Activated CD4-positive, alpha-beta T cell treated with anti-CD3 and anti-CD28 coated beads, Interleukin-2, amount 10 ng/mL, durations not matched to agents 7 days and 5 days (primary cell): ENCODE measurements around the gene SPEF1. TPM values are rescaled to one million over a fixed set of nuclear protein-coding genes. Genes with fewer than 3 reads are reported as not detected.
A peak's percentile ranks its signal among the peaks of the same experiment; 100 is the strongest.
"Not testable (repeated sequence)": the region's sequence is repeated elsewhere in the genome, so short reads cannot be mapped to it uniquely, and the experiment has no call there.

Experiments
- CTCF ChIA-PET: fragments of 350-600 bp; sonication (Branson Sonifier 250); formaldehyde crosslinking; loops from one replicate; lab custom pipeline; 2021; ENCODE audit warnings: antibody characterized with exemption; lab: Charles Lee
- POLR2A ChIA-PET: fragments of 350-600 bp; sonication (Branson Sonifier 250); formaldehyde crosslinking; loops from one replicate; lab custom pipeline; 2021; ENCODE audit warnings: antibody characterized with exemption; lab: Charles Lee
- DNase-seq: peaks from one replicate; pipeline ENCODE4 v3.0.0-alpha.2; 2020
- H3K27ac Mint-ChIP-seq: one replicate; pipeline ENCODE4 v1.8.0; 2021; ENCODE audit warnings: mild to moderate bottlenecking, moderate library complexity, mixed read lengths
- H3K27me3 Mint-ChIP-seq: one replicate; pipeline ENCODE4 v1.8.0; 2021; ENCODE audit warnings: mixed read lengths
- H3K36me3 Mint-ChIP-seq: one replicate; pipeline ENCODE4 v1.8.0; 2021; ENCODE audit warnings: low read depth, mixed read lengths
- H3K4me1 Mint-ChIP-seq: one replicate; pipeline ENCODE4 v1.8.0; 2021; ENCODE audit warnings: mixed read lengths
- H3K4me3 Mint-ChIP-seq: one replicate; pipeline ENCODE4 v1.8.0; 2021; ENCODE audit warnings: mild to moderate bottlenecking, moderate library complexity, mixed read lengths
- H3K9me3 Mint-ChIP-seq: one replicate; pipeline ENCODE4 v1.8.0; 2021; ENCODE audit warnings: mixed read lengths
- total RNA-seq, 2 experiments: library from RNA; stranded (reverse); gene quantifications; one replicate each; pipeline ENCODE4 v1.2.3, GENCODE V29; 2021

Gene SPEF1, protein sequence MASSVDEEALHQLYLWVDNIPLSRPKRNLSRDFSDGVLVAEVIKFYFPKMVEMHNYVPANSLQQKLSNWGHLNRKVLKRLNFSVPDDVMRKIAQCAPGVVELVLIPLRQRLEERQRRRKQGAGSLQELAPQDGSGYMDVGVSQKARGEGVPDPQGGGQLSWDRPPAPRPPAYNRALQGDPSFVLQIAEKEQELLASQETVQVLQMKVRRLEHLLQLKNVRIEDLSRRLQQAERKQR
- under 1 TPM; 0.17 to 0.21 TPM for total RNA-seq

DNA sequence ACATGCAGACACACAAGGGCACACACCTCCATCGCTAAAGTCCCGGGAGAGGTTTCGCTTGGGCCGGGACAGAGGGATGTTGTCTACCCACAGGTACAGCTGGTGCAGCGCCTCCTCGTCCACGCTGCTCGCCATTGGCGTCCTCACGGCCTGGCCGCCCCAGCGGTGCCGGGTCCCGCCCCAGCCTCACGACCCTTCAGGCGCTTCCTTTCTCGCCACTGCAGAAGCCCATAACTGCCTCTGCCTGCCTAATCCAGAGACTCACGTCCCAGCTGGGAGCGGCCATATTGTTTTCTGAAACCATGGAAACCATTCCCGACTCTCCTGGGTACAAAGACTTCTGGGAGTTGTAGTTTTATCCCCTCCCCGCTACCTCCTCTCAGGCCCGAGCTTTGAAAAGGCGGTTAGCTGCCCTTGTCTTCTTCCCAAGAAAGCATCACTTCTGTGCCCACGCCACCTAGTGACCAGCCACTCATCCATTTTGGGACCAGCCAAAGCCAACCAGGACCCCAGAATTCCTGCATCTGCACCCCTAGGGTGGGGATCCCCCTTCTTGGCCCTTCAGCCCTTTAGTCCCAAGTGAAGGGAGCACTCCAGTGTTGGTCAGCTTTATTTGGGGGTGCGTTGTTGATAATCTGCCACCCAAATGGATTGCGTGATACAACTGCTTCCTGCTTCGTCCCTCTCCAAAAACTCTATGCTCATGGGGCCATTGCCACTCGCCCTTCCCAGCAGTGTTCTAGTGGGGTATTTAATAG, at the start of gene SPEF1:
TSS of gene SPEF1 (minus strand) at position 296 of the 758 bp plus-strand sequence. CDS start at position 135, 161 bp downstream.
- POLR2A ChIA-PET: interaction anchor here (0.6 kb wide), 1 partner anchor 1114 kb away, joined by 3 read pairs; no protein-coding TSS in a partner anchor
- peaks cover 27% of the 10 kb centered on the region for H3K27me3 Mint-ChIP-seq
- peaks cover 12% of the 10 kb centered on the region for H3K36me3 Mint-ChIP-seq
- peaks cover 54% of the 10 kb centered on the region for H3K4me1 Mint-ChIP-seq
- no peak within 1 kb of the TSS for H3K27ac Mint-ChIP-seq
- no peaks in the 10 kb centered on the region for H3K9me3 Mint-ChIP-seq
- H3K4me3 Mint-ChIP-seq: peak within 1 kb of the TSS; percentile 49
- peak; percentile 62 for DNase-seq
- CTCF ChIA-PET: interaction anchor here (0.7 to 1.9 kb wide), 6 partner anchors 9 to 197 kb away, joined by 3 to 8 read pairs (median 4); partner anchors contain the start of genes ADISSP and AP5S1

DNA sequence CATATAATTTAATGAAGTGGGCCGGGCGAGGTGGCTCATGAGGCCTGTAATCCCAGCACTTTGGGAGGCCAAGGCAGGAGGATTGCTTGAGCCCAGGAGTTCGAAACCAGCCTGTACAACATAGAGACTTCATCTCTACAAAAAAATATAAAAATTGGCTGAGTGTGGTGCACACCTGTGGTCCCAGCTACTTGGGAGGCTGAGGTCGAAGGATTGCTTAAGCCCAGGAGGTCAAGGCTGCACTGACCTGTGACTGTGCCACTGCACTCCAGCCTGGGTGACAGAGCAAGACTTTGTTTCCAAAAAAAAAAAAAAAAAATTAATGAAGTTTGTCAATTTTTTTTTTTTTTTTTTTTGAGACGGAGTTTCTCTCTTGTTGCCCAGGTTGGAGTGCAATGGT, 48.6 kb upstream of the SPEF1 start:
- POLR2A ChIA-PET, H3K27ac Mint-ChIP-seq, H3K9me3 Mint-ChIP-seq: not testable (repeated sequence)

DNA sequence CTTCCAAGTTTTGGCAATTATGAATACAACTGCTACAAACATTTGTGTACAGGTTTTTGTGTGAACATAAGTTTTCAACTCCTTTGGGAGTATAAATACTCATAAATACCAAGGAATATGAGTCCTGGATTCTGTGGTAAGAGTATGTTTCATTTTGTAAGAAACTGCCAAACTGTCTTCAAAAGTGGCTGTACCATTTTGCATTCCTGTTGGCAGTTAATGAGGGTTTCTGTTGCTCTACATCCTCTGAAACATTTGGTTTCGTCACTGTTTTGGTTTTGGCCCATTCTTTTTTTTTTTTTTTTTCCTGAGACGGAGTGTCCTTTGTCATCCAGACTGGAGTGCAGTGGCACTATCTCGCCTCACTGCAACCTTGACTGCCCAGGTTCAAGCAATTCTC, 47.5 kb upstream of the SPEF1 start:
- no peaks in the 10 kb centered on the region for H3K27me3 Mint-ChIP-seq
- ChIA-PET CTCF (interaction anchor here (0.7 to 1.2 kb wide), 3 partner anchors 8 to 306 kb away, joined by 3 to 4 read pairs (median 4); partner anchors contain the start of genes AP5S1 and CENPB), POLR2A (no interaction called here)
- H3K36me3 Mint-ChIP-seq: peaks cover 16% of the 10 kb centered on the region
- DNase-seq: no peak
- no peaks in the 10 kb centered on the region for H3K4me1 Mint-ChIP-seq
- no peak overlapping the region for H3K27ac Mint-ChIP-seq
- H3K9me3 Mint-ChIP-seq: no peaks in the 10 kb centered on the region
- H3K4me3 Mint-ChIP-seq: no peak overlapping the region

More for the DNA sequence above, 48.6 kb upstream of the SPEF1 start:
- peaks cover 11% of the 10 kb centered on the region for H3K36me3 Mint-ChIP-seq
- not testable (repeated sequence) for H3K27me3 Mint-ChIP-seq, H3K4me3 Mint-ChIP-seq, DNase-seq, H3K4me1 Mint-ChIP-seq
- CTCF ChIA-PET: interaction anchor here (1.0 to 1.1 kb wide), 2 partner anchors 16 to 44 kb away, joined by 4 read pairs; partner anchors contain the start of gene CENPB

DNA sequence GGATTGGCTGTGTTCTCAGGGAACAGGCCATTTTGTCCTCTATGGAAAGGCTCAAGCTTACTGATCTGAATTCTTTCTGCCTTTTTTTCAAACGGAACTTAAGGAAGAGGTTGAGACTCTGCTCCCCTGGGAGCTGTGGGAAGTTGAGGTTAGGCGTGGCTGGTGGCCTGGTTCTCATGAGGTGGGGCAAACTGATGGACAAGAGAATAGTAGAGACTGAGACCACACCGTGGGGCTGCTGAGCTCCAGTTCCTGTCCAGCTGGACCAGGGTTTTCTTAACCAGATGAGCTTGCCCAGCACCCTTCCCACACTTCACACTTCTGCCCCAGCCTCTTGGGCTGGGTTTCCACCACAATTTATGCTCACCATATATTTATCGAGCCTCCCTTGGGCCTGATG, 45.2 kb upstream of the SPEF1 start:
- peak overlapping the region; percentile 42 for H3K27ac Mint-ChIP-seq
- no peaks in the 10 kb centered on the region for H3K27me3 Mint-ChIP-seq
- H3K4me1 Mint-ChIP-seq: peaks cover 8% of the 10 kb centered on the region
- H3K4me3 Mint-ChIP-seq: no peak overlapping the region
- no peak for DNase-seq
- ChIA-PET CTCF (interaction anchor here (0.8 to 1.5 kb wide), 6 partner anchors 8 to 259 kb away, joined by 3 read pairs; no protein-coding TSS in a partner anchor), POLR2A (no interaction called here)
- H3K9me3 Mint-ChIP-seq: no peaks in the 10 kb centered on the region
- peaks cover 22% of the 10 kb centered on the region for H3K36me3 Mint-ChIP-seq

DNA sequence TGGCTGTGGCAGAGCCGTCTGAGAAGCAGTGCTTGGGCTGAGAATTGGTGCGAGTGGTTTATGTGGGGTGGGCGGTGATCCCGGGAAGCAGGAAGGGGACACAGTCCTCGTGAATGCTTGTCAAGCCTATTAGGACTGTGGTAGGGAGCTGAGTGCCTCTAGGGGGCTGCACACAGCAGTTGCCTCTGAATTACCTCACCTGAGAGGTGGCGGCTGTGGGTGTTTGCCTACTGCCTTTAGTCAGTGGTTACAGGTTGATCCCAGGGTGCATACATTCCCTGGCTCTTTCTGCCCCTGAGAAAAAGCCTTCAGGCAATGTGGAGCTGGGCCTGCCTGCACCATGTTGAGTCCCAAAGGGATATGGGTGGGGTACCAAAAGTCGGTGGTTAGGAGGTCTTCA, 44.3 kb upstream of the SPEF1 start:
- Mint-ChIP-seq H3K27me3 (no peaks in the 10 kb centered on the region), H3K9me3 (no peaks in the 10 kb centered on the region), H3K4me3 (no peak overlapping the region), H3K4me1 (peaks cover 11% of the 10 kb centered on the region), H3K36me3 (peaks cover 22% of the 10 kb centered on the region), H3K27ac (no peak overlapping the region)
- ChIA-PET POLR2A (no interaction called here), CTCF (interaction anchor here (1.5 kb wide), 1 partner anchor 25 kb away, joined by 4 read pairs; no protein-coding TSS in a partner anchor)
- no peak for DNase-seq

DNA sequence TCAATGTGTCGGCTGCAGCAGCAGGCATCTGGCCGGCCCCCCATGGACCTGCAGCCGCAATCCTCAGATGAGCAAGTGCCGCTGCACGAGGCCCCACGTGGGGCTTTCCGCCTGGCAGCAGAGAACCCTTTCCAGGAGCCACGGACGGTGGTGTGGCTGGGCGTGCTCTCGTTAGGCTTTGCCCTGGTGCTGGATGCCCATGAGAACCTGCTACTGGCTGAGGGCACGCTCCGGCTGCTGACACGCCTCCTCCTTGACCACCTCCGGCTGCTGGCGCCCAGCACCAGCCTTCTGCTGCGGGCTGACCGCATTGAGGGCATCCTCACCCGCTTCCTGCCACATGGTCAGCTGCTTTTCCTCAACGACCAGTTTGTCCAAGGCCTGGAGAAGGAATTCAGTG, 42.6 kb upstream of the SPEF1 start:
- no peaks in the 10 kb centered on the region for H3K27me3 Mint-ChIP-seq
- peaks cover 23% of the 10 kb centered on the region for H3K4me1 Mint-ChIP-seq
- H3K9me3 Mint-ChIP-seq: no peaks in the 10 kb centered on the region
- H3K36me3 Mint-ChIP-seq: peaks cover 16% of the 10 kb centered on the region
- ChIA-PET POLR2A (no interaction called here), CTCF (interaction anchor here (1.0 to 1.5 kb wide), 2 partner anchors 14 to 23 kb away, joined by 3 to 4 read pairs; no protein-coding TSS in a partner anchor)
- no peak overlapping the region for H3K4me3 Mint-ChIP-seq
- no peak for DNase-seq
- no peak overlapping the region for H3K27ac Mint-ChIP-seq

DNA sequence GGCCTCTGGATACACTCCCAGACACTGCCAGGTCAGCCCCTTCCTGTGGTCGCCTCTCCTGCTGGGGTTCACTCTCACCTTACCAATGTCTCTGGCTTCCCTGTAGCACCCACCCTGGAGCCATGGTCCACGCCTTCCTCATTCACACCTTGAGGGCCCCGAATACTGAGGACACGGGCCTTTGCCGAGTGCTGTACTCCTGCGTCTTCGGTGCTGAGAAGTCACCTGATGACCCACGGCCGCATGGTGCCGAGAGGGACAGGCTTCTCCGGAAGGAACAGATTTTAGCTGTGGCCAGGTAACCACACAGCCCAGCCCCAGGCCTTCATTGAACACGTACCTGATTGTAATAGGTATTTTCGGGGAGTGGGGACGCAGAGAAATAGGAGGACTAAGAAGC, 40.7 kb upstream of the SPEF1 start:
- Mint-ChIP-seq H3K9me3 (no peaks in the 10 kb centered on the region), H3K4me3 (peak overlapping the region; percentile 81), H3K27ac (peak overlapping the region; percentile 93), H3K4me1 (peaks cover 39% of the 10 kb centered on the region), H3K27me3 (no peaks in the 10 kb centered on the region), H3K36me3 (peaks cover 15% of the 10 kb centered on the region)
- ChIA-PET POLR2A (no interaction called here), CTCF (interaction anchor here (1.3 to 11.7 kb wide), 6 partner anchors 10 to 55 kb away, joined by 6 to 94 read pairs (median 12); partner anchors contain the start of genes ADISSP and CENPB)
- DNase-seq: no peak

DNA sequence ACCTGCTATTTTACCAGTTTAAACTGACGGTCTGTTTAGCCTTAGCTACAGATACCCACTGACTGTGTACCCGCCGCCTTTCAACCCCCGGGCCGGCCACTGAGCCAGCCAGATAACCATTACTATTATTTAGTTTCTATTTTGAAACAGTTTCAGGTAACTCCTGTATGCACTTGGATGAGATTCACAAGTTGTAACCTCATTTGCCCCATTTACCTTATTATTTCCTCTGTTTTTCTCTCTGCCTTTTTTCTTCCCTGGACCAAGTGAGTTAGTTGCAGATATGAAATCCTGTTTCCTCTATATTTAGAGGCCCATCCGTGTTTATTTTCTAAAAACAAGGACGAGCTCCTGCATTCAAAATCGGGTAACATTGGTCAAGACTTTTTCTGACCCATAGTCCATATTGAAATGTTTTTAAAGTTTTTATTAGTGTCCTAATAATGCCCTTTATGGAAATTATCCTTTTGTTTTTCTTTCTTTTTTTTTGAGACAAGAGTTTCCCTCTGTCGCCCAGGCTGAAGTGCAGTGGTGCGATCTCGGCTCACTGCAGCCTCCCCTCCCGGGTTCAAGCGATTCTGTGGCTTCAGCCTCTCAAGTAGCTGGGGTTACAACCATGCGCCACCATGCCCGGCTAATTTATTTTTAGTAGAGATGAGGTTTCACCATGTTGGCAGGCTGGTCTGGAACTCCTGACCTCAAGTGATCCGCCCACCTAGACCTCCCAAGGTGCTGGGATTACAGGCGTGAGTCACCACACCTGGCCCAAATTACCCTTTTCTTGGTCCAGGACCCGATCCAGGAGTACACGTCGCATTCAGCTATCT, 39.9 kb upstream of the SPEF1 start:
- Mint-ChIP-seq H3K36me3 (peaks cover 11% of the 10 kb centered on the region), H3K4me1 (peaks cover 46% of the 10 kb centered on the region), H3K4me3 (peak overlapping the region; percentile 81), H3K27me3 (no peaks in the 10 kb centered on the region), H3K27ac (peak overlapping the region; percentile 93), H3K9me3 (no peaks in the 10 kb centered on the region)
- DNase-seq: no peak
- CTCF ChIA-PET: interaction anchor here (0.6 to 11.7 kb wide), 33 partner anchors 8 to 265 kb away, joined by 3 to 94 read pairs (median 4); partner anchors contain the start of genes ADISSP, CDC25B, CENPB and SPEF1
- POLR2A ChIA-PET: interaction anchor here (0.6 to 1.5 kb wide), 4 partner anchors 8 to 35 kb away, joined by 4 to 7 read pairs (median 5); partner anchors contain the start of genes CDC25B and CENPB

DNA sequence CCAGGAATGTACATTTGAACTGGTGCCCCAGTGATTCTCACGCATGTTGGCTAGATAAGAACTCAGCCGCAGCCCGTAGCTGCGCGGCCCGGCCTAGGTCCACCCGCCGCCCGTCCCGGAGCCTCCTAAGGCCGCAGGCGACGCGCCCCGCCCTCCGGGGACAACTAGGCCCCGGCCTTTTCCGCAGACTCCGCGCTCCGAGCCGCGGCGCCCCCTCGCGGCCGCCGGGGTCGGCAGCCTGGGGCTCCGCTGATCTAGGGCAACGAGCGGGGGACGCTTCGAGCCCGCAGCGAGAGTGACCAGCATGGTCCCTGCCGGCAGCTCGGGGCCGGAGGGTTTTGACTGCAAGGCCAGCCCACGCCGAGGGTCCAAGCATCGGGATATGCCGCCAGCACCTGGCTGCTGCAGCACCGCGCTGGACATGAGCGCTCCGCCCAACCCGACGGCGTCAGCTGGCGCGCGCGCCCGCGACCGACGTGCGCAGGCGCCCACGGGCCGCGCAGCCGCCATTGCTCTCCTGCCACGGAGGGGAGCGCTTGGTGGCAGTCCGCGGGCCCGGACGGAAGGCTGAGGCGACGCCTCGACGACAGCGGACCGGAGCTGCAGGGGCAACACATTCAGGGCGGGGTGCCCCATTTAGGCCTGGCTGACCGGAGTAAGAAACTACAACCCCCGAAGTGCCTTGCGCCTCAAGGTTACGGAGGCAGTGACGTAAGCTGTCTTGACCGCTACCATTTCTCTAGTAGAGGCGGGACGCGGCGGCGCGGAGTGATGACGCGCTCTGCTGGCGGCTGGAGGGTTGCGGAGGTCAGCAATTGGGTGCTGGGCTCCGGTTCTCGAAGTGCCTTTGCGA, 39.0 kb upstream of the SPEF1 start, which contains the start of gene AP5S1:
TSS of gene AP5S1 (plus strand) at position 500 of the 853 bp plus-strand sequence. CDS start 1,571 bp downstream, outside the sequence.
- H3K4me1 Mint-ChIP-seq: peaks cover 55% of the 10 kb centered on the region
- peak within 1 kb of the TSS; percentile 93 for H3K27ac Mint-ChIP-seq
- no peaks in the 10 kb centered on the region for H3K27me3 Mint-ChIP-seq
- DNase-seq: peak; percentile 93
- peak within 1 kb of the TSS; percentile 81 for H3K4me3 Mint-ChIP-seq
- ChIA-PET CTCF (interaction anchor here (0.7 to 11.7 kb wide), 34 partner anchors 9 to 265 kb away, joined by 3 to 94 read pairs (median 4); partner anchors contain the start of genes ADISSP, CDC25B, CENPB and SPEF1), POLR2A (interaction anchor here (1.0 to 1.5 kb wide), 2 partner anchors 24 to 34 kb away, joined by 4 to 5 read pairs; partner anchors contain the start of genes CDC25B and CENPB)
- H3K9me3 Mint-ChIP-seq: no peaks in the 10 kb centered on the region
- H3K36me3 Mint-ChIP-seq: peaks cover 13% of the 10 kb centered on the region

DNA sequence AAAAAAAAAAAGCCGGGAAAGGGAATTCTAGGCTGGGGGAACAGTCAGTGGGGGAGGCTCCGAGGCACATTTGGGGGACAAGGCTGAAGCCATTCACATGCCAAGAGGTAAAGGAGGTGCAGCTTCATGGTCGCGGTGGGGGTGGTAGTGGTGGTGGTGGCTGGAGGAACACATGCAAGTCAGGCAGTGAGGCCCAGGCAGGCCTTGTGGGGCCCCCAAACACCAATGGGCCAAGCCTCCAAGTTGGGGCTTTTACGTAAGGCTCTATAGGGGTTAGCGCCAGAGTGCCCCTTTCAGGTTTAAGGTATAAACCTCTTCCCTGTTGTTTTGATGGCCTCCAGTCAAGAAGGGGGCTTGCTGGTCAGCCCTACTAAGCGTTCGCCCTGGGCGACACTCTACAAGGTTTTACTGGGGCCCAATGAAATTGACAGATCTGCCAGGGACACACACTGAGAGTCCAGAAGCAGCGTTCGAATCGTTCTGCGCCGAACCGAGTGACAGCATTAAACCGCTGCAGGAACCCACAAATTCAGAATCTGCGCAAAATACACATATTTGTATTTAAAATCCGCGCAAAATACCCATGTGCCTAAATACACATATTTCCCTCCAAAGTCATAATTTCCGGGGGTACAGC, 38.3 kb upstream of the SPEF1 start:
- ChIA-PET CTCF (interaction anchor here (0.7 to 11.7 kb wide), 16 partner anchors 8 to 254 kb away, joined by 3 to 94 read pairs (median 4); partner anchors contain the start of genes ADISSP, CDC25B and CENPB), POLR2A (interaction anchor here (1.5 kb wide), 1 partner anchor 33 kb away, joined by 5 read pairs; the partner anchor contains the start of gene CENPB)
- Mint-ChIP-seq H3K27me3 (no peaks in the 10 kb centered on the region), H3K4me3 (peak overlapping the region; percentile 81), H3K9me3 (no peaks in the 10 kb centered on the region), H3K27ac (peak overlapping the region; percentile 92), H3K36me3 (peaks cover 12% of the 10 kb centered on the region), H3K4me1 (peaks cover 61% of the 10 kb centered on the region)
- no peak for DNase-seq
